Dermis microvascular lymphatic vessel endothelial cell (primary cell): ENCODE results near the gene GUCY1B1. TPM values are rescaled to one million over a fixed set of nuclear protein-coding genes. Genes with fewer than 3 reads are reported as not detected.

Source experiments
- DNase-seq, 2 donors: peaks; one replicate each; pipeline versions ENCODE4 v3.0.0 to v3.0.0-alpha.2; 2010; ENCODE audit warnings: low read depth in 2 of 2
- total RNA-seq: library from RNA; depleted of rRNA; stranded (reverse); fragments of >200 nt; gene quantifications from 2 replicates; pipeline ENCODE4 v1.2.1, GENCODE V29; 2014

Gene GUCY1B1
- 7.3 and 8.7 TPM in 2 replicates for total RNA-seq

- DNase-seq = peak; percentile 77 to 90
Observed at GRCh38 chr4:155758481-155759371, at the start of gene GUCY1B1. Gene GUCY1B1 (plus strand): TSS chr4:155759021. CDS start chr4:155759141, 120 bp downstream.

GRCh38 chr4:155709918-155710317 lies 48.9 kb upstream of the GUCY1B1 start:
- peak in 1 of 2 donors; percentile 27 for DNase-seq

- no peak for DNase-seq
Observed at GRCh38 chr4:155711556-155711955, 47.3 kb upstream of the GUCY1B1 start.

GRCh38 chr4:155712846-155713245 lies 46.0 kb upstream of the GUCY1B1 start:
- DNase-seq = no peak

GRCh38 chr4:155713911-155714310 lies 44.9 kb upstream of the GUCY1B1 start:
- no peak for DNase-seq

GRCh38 chr4:155722336-155722735 lies 36.5 kb upstream of the GUCY1B1 start:
- DNase-seq = no peak

- DNase-seq = no peak
Observed at GRCh38 chr4:155722816-155723499, 35.9 kb upstream of the GUCY1B1 start.

- no peak for DNase-seq
Observed at GRCh38 chr4:155724731-155725130, 34.1 kb upstream of the GUCY1B1 start.

GRCh38 chr4:155734065-155734464 lies 24.8 kb upstream of the GUCY1B1 start:
- DNase-seq = no peak

- DNase-seq = no peak
Observed at GRCh38 chr4:155734951-155735350, 23.9 kb upstream of the GUCY1B1 start.

DNA sequence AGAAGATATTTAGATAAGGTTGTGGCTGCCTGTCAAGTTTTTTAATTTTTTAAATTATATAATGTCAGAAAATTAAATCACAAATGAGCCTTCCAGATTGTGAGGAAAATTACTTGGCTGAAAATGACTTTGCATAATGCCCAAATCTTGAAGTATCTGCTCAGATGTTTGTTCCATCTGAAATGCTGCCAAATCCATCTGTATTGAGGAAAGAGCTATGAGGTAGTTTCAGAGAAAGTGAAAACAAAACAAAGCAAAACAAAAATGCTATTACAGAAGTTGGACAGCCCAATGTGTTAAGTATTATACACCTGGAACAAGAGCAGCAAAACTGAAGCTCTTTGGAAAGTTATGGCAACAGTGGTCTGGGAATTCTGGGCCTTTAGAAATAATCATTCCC lies 23.3 kb upstream of the GUCY1B1 start:
- DNase-seq = no peak

- no peak for DNase-seq
Observed at GRCh38 chr4:155738548-155738947, 20.3 kb upstream of the GUCY1B1 start.

- DNase-seq = no peak
Observed at GRCh38 chr4:155741546-155741945, 17.3 kb upstream of the GUCY1B1 start.

DNA sequence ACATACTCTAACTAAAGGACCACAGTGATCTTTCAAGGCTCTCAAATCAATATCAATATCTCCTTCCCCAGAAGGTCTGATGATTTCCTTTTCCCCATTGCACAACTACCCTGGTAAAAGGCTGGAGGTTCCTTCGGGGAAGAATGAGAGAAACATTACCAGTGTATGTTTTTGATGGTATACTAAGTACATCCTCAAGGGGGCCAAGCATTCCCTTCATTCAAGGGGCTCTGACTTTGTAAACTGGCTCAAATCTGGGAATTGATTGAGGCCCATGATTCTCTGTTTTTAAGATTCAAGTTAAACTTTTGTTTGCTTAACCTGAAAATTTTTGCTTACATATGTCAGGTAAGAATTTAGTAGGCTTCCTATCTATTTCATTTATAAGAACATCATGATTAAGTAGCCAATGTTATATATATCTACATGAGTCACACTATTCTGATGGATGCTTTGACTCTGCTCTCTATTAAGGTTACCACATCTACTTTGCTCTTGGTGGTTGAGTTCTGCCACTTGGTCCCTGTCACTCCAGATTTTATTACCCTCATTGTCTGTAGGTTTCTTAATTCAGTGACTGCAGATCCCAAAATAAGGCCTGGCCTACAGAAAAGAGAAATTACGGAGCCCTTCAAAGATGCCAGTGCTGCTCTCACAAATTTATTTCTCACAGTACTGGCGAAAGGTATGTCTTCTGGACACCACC lies 16.4 kb upstream of the GUCY1B1 start:
- no peak for DNase-seq

- DNase-seq = no peak
Observed at GRCh38 chr4:155745984-155746383, 12.8 kb upstream of the GUCY1B1 start.

DNA sequence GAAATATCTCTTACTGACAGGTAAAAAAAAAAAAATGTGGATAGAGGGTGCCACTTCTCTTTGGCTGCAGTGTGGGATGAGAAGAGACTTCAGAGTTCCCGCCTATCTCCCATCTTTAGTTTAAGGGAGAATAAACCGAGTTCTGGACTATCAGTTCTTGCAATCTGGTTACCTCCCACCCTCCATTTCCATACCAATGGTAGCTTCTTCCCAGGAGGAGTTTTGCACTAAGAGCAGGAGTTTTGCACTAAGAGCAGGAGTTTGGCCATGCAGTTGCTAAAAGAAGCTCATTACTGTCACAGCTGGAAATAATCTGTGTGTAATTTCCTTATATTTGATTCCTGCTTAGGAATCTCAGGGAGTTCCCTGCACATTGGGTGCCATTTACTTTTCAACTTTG lies 10.8 kb upstream of the GUCY1B1 start:
- DNase-seq = no peak

- DNase-seq = no peak
Observed at GRCh38 chr4:155749041-155749440, 9.8 kb upstream of the GUCY1B1 start.

- no peak for DNase-seq
Observed at GRCh38 chr4:155751569-155751968, 7.3 kb upstream of the GUCY1B1 start.

- DNase-seq = no peak
Observed at GRCh38 chr4:155757745-155758265, 1.0 kb upstream of the GUCY1B1 start.

- peak in 1 of 2 donors; percentile 9 for DNase-seq
Observed at GRCh38 chr4:155759372-155760252, 791 bp downstream of the GUCY1B1 start.

- DNase-seq = no peak
Observed at GRCh38 chr4:155761047-155761446, 2.2 kb downstream of the GUCY1B1 start.
